Activated naive CD8-positive, alpha-beta T cell treated with anti-CD3 and anti-CD28 coated beads, Interleukin-2, amount 50 U/mL, for 16 hours (primary cell): ENCODE measurements around the gene TRIM29.

Source experiments
- DNase-seq: peaks from one replicate; pipeline ENCODE4 v3.0.0-alpha.2; 2020; ENCODE audit warnings: low read depth, low spot score

Gene TRIM29

GRCh38 chr11:120063686-120064340 lies 74.1 kb downstream of the TRIM29 start:
- DNase-seq: no peak

- no peak for DNase-seq
Observed at GRCh38 chr11:120062561-120062930, 75.4 kb downstream of the TRIM29 start.

- no peak for DNase-seq
Observed at GRCh38 chr11:120061761-120062560, 76.0 kb downstream of the TRIM29 start.
